ENCODE data around the gene RASGRP2.

RASGRP2 gene

GRCh38 chr11:64745521-64746328, 1.8 kb upstream of the RASGRP2 start:
- H2BK120ac ChIP-seq (ENCODE audit: low read depth, low read length), result peak overlapping the region; percentile 91
- H3K18ac ChIP-seq (ENCODE audit: low read length), result peak overlapping the region; percentile 81
- H3K4me1 ChIP-seq (ENCODE audit: control insufficient read depth in 2 of 2, insufficient read depth in 1 of 2, low read depth in 1 of 2, low read length in 2 of 2), result peaks cover 24 to 25% of the 10 kb centered on the region in 2 donors
- DNase-seq (ENCODE audit: low spot score), result peak; percentile 66
- H2BK15ac ChIP-seq (ENCODE audit: low read length), result peak overlapping the region; percentile 83
- H3K27me3 ChIP-seq (ENCODE audit: control insufficient read depth in 3 of 3, insufficient read depth in 3 of 3, low read depth in 1 of 3, low read length in 3 of 3), result peaks cover 30 to 51% (median 44%) of the 10 kb centered on the region in 3 experiments
- peaks cover 5% of the 10 kb centered on the region for H3K79me1 ChIP-seq (ENCODE audit: low read depth, low read length)
- peak overlapping the region; percentile 89 for H2AFZ ChIP-seq (ENCODE audit: low read length)
- no peak overlapping the region for H4K91ac ChIP-seq (ENCODE audit: low read depth, low read length, poor library complexity)
- H4K8ac ChIP-seq (ENCODE audit: low read depth, low read length), result no peak overlapping the region
- peak overlapping the region; percentile 99 for H3K4me2 ChIP-seq (ENCODE audit: insufficient read depth, low read length, poor library complexity, severe bottlenecking)
- WGBS, 2 donors (ENCODE audit: extremely low coverage in 2 of 2, insufficient read length in 2 of 2, insufficient replicate concordance in 1 of 2), result no CpG with 5 or more reads among the region's 52 CpGs
- H3K4me3 ChIP-seq (ENCODE audit: low read length in 2 of 2), result peak overlapping the region; percentile 41 to 73
- peak overlapping the region; percentile 6 for H2AK5ac ChIP-seq (ENCODE audit: low read depth, low read length)
- H3K9ac ChIP-seq (ENCODE audit: low read depth, low read length, poor library complexity), result no peak overlapping the region
- H3K36me3 ChIP-seq (replicated peaks in 1 of 2; ENCODE audit: control insufficient read depth in 2 of 2, insufficient read depth in 2 of 2, low read length in 2 of 2), result no peaks in the 10 kb centered on the region
- peaks cover 0 to 6% of the 10 kb centered on the region in 2 donors for H3K9me3 ChIP-seq (replicated peaks in 1 of 2; ENCODE audit: control insufficient read depth in 2 of 2, insufficient read depth in 1 of 2, low read depth in 1 of 2, low read length in 2 of 2)
- peak overlapping the region; percentile 93 for H3K23ac ChIP-seq (ENCODE audit: low read depth, low read length, poor library complexity)
- H3K14ac ChIP-seq (ENCODE audit: low read length), result peak overlapping the region; percentile 17
- no peak overlapping the region for H2BK12ac ChIP-seq (ENCODE audit: low read length)
- peak overlapping the region; percentile 76 for H3K4ac ChIP-seq (ENCODE audit: low read length)
- H2BK5ac ChIP-seq (ENCODE audit: low read length), result no peak overlapping the region
- no peak overlapping the region for H3K27ac ChIP-seq (replicated peaks; ENCODE audit: low read length)

- no peaks in the 10 kb centered on the region for H3K36me3 ChIP-seq (replicated peaks in 1 of 2; ENCODE audit: control insufficient read depth in 2 of 2, insufficient read depth in 2 of 2, low read length in 2 of 2)
- peaks cover 0 to 7% of the 10 kb centered on the region in 2 donors for H3K9me3 ChIP-seq (replicated peaks in 1 of 2; ENCODE audit: control insufficient read depth in 2 of 2, insufficient read depth in 1 of 2, low read depth in 1 of 2, low read length in 2 of 2)
- WGBS, 2 donors (ENCODE audit: extremely low coverage in 2 of 2, insufficient read length in 2 of 2, insufficient replicate concordance in 1 of 2), result no CpG with 5 or more reads among the region's 20 CpGs
- no peak overlapping the region for H4K8ac ChIP-seq (ENCODE audit: low read depth, low read length)
- no peak overlapping the region for H3K4ac ChIP-seq (ENCODE audit: low read length)
- peak overlapping the region; percentile 89 for H2AFZ ChIP-seq (ENCODE audit: low read length)
- peak overlapping the region; percentile 81 for H3K18ac ChIP-seq (ENCODE audit: low read length)
- peak overlapping the region; percentile 6 for H2AK5ac ChIP-seq (ENCODE audit: low read depth, low read length)
- H2BK5ac ChIP-seq (ENCODE audit: low read length), result no peak overlapping the region
- peak overlapping the region; percentile 60 for H3K9ac ChIP-seq (ENCODE audit: low read depth, low read length, poor library complexity)
- peak overlapping the region; percentile 16 for H2BK12ac ChIP-seq (ENCODE audit: low read length)
- no peak overlapping the region for H4K91ac ChIP-seq (ENCODE audit: low read depth, low read length, poor library complexity)
- H3K14ac ChIP-seq (ENCODE audit: low read length), result peak overlapping the region; percentile 17
- H3K27me3 ChIP-seq (ENCODE audit: control insufficient read depth in 3 of 3, insufficient read depth in 3 of 3, low read depth in 1 of 3, low read length in 3 of 3), result peaks cover 30 to 54% (median 50%) of the 10 kb centered on the region in 3 experiments
- peak overlapping the region; percentile 83 for H2BK15ac ChIP-seq (ENCODE audit: low read length)
- peak overlapping the region; percentile 93 for H3K23ac ChIP-seq (ENCODE audit: low read depth, low read length, poor library complexity)
- peak overlapping the region; percentile 41 to 73 for H3K4me3 ChIP-seq (ENCODE audit: low read length in 2 of 2)
- H3K4me2 ChIP-seq (ENCODE audit: insufficient read depth, low read length, poor library complexity, severe bottlenecking), result peak overlapping the region; percentile 99
- no peak for DNase-seq (ENCODE audit: low spot score)
- H3K79me1 ChIP-seq (ENCODE audit: low read depth, low read length), result peaks cover 5% of the 10 kb centered on the region
- H3K27ac ChIP-seq (replicated peaks; ENCODE audit: low read length), result no peak overlapping the region
- H3K4me1 ChIP-seq (ENCODE audit: control insufficient read depth in 2 of 2, insufficient read depth in 1 of 2, low read depth in 1 of 2, low read length in 2 of 2), result peaks cover 24 to 25% of the 10 kb centered on the region in 2 donors
- H2BK120ac ChIP-seq (ENCODE audit: low read depth, low read length), result peak overlapping the region; percentile 91
Observed at GRCh38 chr11:64745189-64745520, 1.2 kb upstream of the RASGRP2 start.

- no peak for DNase-seq (ENCODE audit: low spot score)
- Histone ChIP-seq H4K91ac (ENCODE audit: low read depth, low read length, poor library complexity) (no peak overlapping the region), H2BK120ac (ENCODE audit: low read depth, low read length) (no peak overlapping the region), H4K8ac (ENCODE audit: low read depth, low read length) (no peak overlapping the region), H3K4ac (ENCODE audit: low read length) (no peak overlapping the region), H3K9me3 (replicated peaks in 1 of 2; ENCODE audit: control insufficient read depth in 2 of 2, insufficient read depth in 1 of 2, low read depth in 1 of 2, low read length in 2 of 2) (peaks cover 0 to 8% of the 10 kb centered on the region in 2 donors), H3K4me2 (ENCODE audit: insufficient read depth, low read length, poor library complexity, severe bottlenecking) (peak overlapping the region; percentile 99), H3K27me3 (ENCODE audit: control insufficient read depth in 3 of 3, insufficient read depth in 3 of 3, low read depth in 1 of 3, low read length in 3 of 3) (peaks cover 30 to 54% (median 53%) of the 10 kb centered on the region in 3 experiments), H2BK12ac (ENCODE audit: low read length) (no peak overlapping the region), H3K36me3 (replicated peaks in 1 of 2; ENCODE audit: control insufficient read depth in 2 of 2, insufficient read depth in 2 of 2, low read length in 2 of 2) (no peaks in the 10 kb centered on the region), H2BK5ac (ENCODE audit: low read length) (peak overlapping the region; percentile 95), H3K79me1 (ENCODE audit: low read depth, low read length) (peaks cover 5% of the 10 kb centered on the region), H3K23ac (ENCODE audit: low read depth, low read length, poor library complexity) (peak overlapping the region; percentile 93), H3K4me1 (ENCODE audit: control insufficient read depth in 2 of 2, insufficient read depth in 1 of 2, low read depth in 1 of 2, low read length in 2 of 2) (peaks cover 24 to 25% of the 10 kb centered on the region in 2 donors), H3K27ac (replicated peaks; ENCODE audit: low read length) (no peak overlapping the region), H3K14ac (ENCODE audit: low read length) (no peak overlapping the region), H2AFZ (ENCODE audit: low read length) (peak overlapping the region; percentile 89), H3K4me3 (ENCODE audit: low read length in 2 of 2) (peak overlapping the region; percentile 41 to 73), H2BK15ac (ENCODE audit: low read length) (peak overlapping the region; percentile 89), H3K18ac (ENCODE audit: low read length) (peak overlapping the region; percentile 81), H2AK5ac (ENCODE audit: low read depth, low read length) (peak overlapping the region; percentile 93), H3K9ac (ENCODE audit: low read depth, low read length, poor library complexity) (peak overlapping the region; percentile 60)
- WGBS, 2 donors (ENCODE audit: extremely low coverage in 2 of 2, insufficient read length in 2 of 2, insufficient replicate concordance in 1 of 2), result no CpG with 5 or more reads among the region's 89 CpGs
Observed at GRCh38 chr11:64744544-64745188, 724 bp upstream of the RASGRP2 start.
